K562 (cell line): ENCODE measurements around the gene EFNB3. TPM values are rescaled to one million over a fixed set of nuclear protein-coding genes. Genes with fewer than 3 reads are reported as not detected.

Experiments
- ATAC-seq: fragments of 200-7000 bp; cut with Tn5 transposase; 3 replicates; pipeline ENCODE4 v1.9.1; 2020; ENCODE audit warnings: moderate library complexity
- BruUV-seq: library from RNA; stranded (reverse); fragments of 400-500 nt; replicated peaks from 2 replicates; lab custom pipeline; 2021; lab: Mats Ljungman, UMichigan
- CTCF ChIA-PET: fragments of 300-600 bp; formaldehyde crosslinking; extraction: SDS; loops from one replicate; lab custom pipeline; 2021; ENCODE audit warnings: low intra/inter-chr PET ratio; lab: Yijun Ruan, JAX
- POLR2A ChIA-PET: fragments of 300-600, 350-650 bp; sonication (Branson Sonifier 250); formaldehyde crosslinking; extraction: SDS; loops from one replicate; lab custom pipeline; 2021; ENCODE audit warnings: antibody characterized with exemption, inconsistent platforms; lab: Yijun Ruan, JAX
- DNase-seq, 4 experiments: peaks; one replicate each; pipeline versions ENCODE4 v3.0.0 to v3.0.0-alpha.2; 2011 to 2018; ENCODE audit warnings: low spot score in 3 of 4, mixed read lengths in 3 of 4; ENCODE audit errors: extremely low read depth in 1 of 4
- FAIRE-seq: peaks from 2 replicates; lab custom pipeline; 2011; peaks lifted over from hg19 to GRCh38; lab: Jason Lieb, UNC
- H2AFZ ChIP-seq: 2 replicates; pipeline ENCODE4 v1.6.0; 2011; ENCODE audit warnings: low read depth, low read length, control low read depth, inconsistent platforms
- H3K27ac ChIP-seq: fragments of 200-600 bp; 3 replicates; pipeline ENCODE4 v1.8.0; 2011; ENCODE audit warnings: low read depth, mild to moderate bottlenecking, control low read depth, inconsistent platforms, low read length, moderate library complexity, mixed read lengths; ENCODE audit errors: extremely low read depth
- H3K27me3 ChIP-seq, 2 experiments: fragments of 300-600 bp in 1 of 2; 2 replicates in 1 of 2; 3 replicates in 1 of 2; pipeline versions ENCODE4 v1.6.0 to v1.8.0; 2011; ENCODE audit warnings: inconsistent platforms in 2 of 2, low read length in 2 of 2, mild to moderate bottlenecking in 1 of 2, mixed read lengths in 1 of 2, moderate library complexity in 1 of 2; ENCODE audit not compliant: control insufficient read depth in 2 of 2, insufficient read depth in 2 of 2
- H3K36me3 ChIP-seq: fragments of 300-600 bp; 3 replicates; pipeline ENCODE4 v1.8.0; 2011; ENCODE audit warnings: mild to moderate bottlenecking, low read length, inconsistent platforms; ENCODE audit not compliant: control insufficient read depth, insufficient read depth
- H3K4me1 ChIP-seq, 2 experiments: fragments of 200-600 bp in 1 of 2; replicated peaks in 1 of 2; 2 replicates in 1 of 2; 3 replicates in 1 of 2; pipeline versions ENCODE4 v1.5.1 to v1.8.0; 2011; ENCODE audit warnings: inconsistent platforms in 2 of 2, low read length in 2 of 2, mild to moderate bottlenecking in 1 of 2, mixed read lengths in 1 of 2, moderate library complexity in 1 of 2; ENCODE audit not compliant: control insufficient read depth in 2 of 2, insufficient read depth in 2 of 2
- H3K4me2 ChIP-seq: 2 replicates; pipeline ENCODE4 v1.6.1; 2011; ENCODE audit warnings: low read length, control low read depth, inconsistent platforms, mixed read lengths; ENCODE audit not compliant: insufficient read depth
- H3K4me3 ChIP-seq: fragments of 200-600 bp; sonication (generic), shearing (Covaris generic); 2 replicates; pipeline ENCODE4 v1.5.1; 2016; ENCODE audit warnings: control low read depth, inconsistent platforms
- H3K79me2 ChIP-seq: fragments of 200-600 bp; 3 replicates; pipeline ENCODE4 v1.8.0; 2011; ENCODE audit warnings: low read length, inconsistent platforms; ENCODE audit not compliant: control insufficient read depth, insufficient read depth
- H3K9ac ChIP-seq, 2 experiments: 2 replicates each; pipeline versions ENCODE4 v1.6.0 to v1.6.1; 2011; ENCODE audit warnings: low read depth in 2 of 2, low read length in 2 of 2, control low read depth in 1 of 2, inconsistent platforms in 1 of 2, mild to moderate bottlenecking in 1 of 2, mixed read lengths in 1 of 2; ENCODE audit not compliant: insufficient read depth in 1 of 2
- H3K9me1 ChIP-seq: one replicate; pipeline ENCODE4 v1.6.0; 2011; ENCODE audit warnings: inconsistent platforms, mild to moderate bottlenecking, low read length, moderate library complexity; ENCODE audit not compliant: control insufficient read depth, insufficient read depth
- H3K9me3 ChIP-seq: replicated peaks from 2 replicates; pipeline ENCODE4 v1.5.1; 2011; ENCODE audit warnings: low read depth, low read length, inconsistent platforms; ENCODE audit not compliant: control insufficient read depth, insufficient read depth
- H4K20me1 ChIP-seq: replicated peaks from 2 replicates; pipeline ENCODE4 v1.6.1; 2011; ENCODE audit warnings: low read length, inconsistent platforms, mixed read lengths; ENCODE audit not compliant: control insufficient read depth, insufficient read depth
- NRF1 ChIP-seq, 2 experiments: fragments of 450-650 bp; IDR thresholded peaks in 1 of 2; conservative IDR thresholded peaks in 1 of 2; 2 replicates each; pipeline ENCODE4 v1.6.1; 2014; ENCODE audit warnings: mild to moderate bottlenecking in 2 of 2
- RNF219 ChIP-seq: fragments of 250-450 bp; sonication (Bioruptor Pico); IDR thresholded peaks from 2 replicates; pipeline ENCODE4 v1.5.0; 2022; ENCODE audit warnings: mild to moderate bottlenecking
- WGBS: fragments of 100-300 bp; shearing (Covaris generic); methylation state at CpG from one replicate; pipeline ENCODE4 v1.1.6; 2016; ENCODE audit warnings: low coverage, mixed read lengths; ENCODE audit not compliant: insufficient coverage; ENCODE audit errors: missing lambda C conversion rate; 5-methylcytosine and 5-hydroxymethylcytosine counted together
- in situ Hi-C: fragments of 300-500 bp; cut with MboI; formaldehyde crosslinking; loops from 4 replicates; pipeline ENCODE4 v1.15.0; 2018; ENCODE audit warnings: inconsistent platforms, mixed read lengths
- intact Hi-C: fragments of 100-400 bp; cut with micrococcal nuclease; formaldehyde crosslinking; loops from 2 replicates; pipeline ENCODE4 v1.14.2; 2022
- polyA plus RNA-seq, 8 experiments: library from polyadenylated mRNA; depleted of rRNA in 4 of 8; stranded (reverse) in 5 of 8; unstranded in 3 of 8; fragments of >200 nt; fragmentation: Nextera tagmentation in 2 of 8; fragmentation: Illumina TruSeq in 1 of 8; extraction: Ambion mirVana in 2 of 8; extraction: Trizol in 1 of 8; gene quantifications; 2 replicates each; pipeline versions ENCODE4 v1.2.1 to v1.2.3, GENCODE V29; 2011 to 2014; ENCODE audit warnings: inconsistent platforms in 1 of 8, missing spikeins in 1 of 8
- total RNA-seq, 7 experiments: library from RNA; depleted of rRNA in 6 of 7; stranded (reverse); fragments of >200 nt in 6 of 7; fragmentation: Illumina TruSeq in 2 of 7; extraction: Trizol in 2 of 7; gene quantifications; 2 replicates each; pipeline versions ENCODE4 v1.2.1 to v1.2.3, GENCODE V29; 2011 to 2021; ENCODE audit warnings: low replicate concordance in 1 of 7

Gene EFNB3
- total and polyA plus RNA-seq, 9 of the 15 experiments (the other 6 are each of a cell fraction or from before 2014, with no cell fraction given), result not detected

- Histone ChIP-seq H4K20me1 (0 out of 2 replicates have a peak, but pooled peaks cover 3% of the 10 kb centered on the region), H3K9ac (no peak overlapping the region), H3K9me1 (no peaks in the 10 kb centered on the region), H3K4me1 (peaks cover 0 to 4% of the 10 kb centered on the region in 2 experiments; a peak in 3 of 5 replicates), H3K27ac (no peak overlapping the region), H2AFZ (no peak overlapping the region), H3K9me3 (no peaks in the 10 kb centered on the region), H3K27me3 (peaks cover 15 to 39% of the 10 kb centered on the region in 2 experiments; a peak in 4 of 5 replicates), H3K79me2 (no peaks in the 10 kb centered on the region), H3K36me3 (no peaks in the 10 kb centered on the region), H3K4me3 (no peak overlapping the region), H3K4me2 (peak overlapping the region; percentile 49; the same call in 1 of the 2 replicates)
- intact Hi-C loops (loop anchor here (1.0 to 10.0 kb wide), 6 partner anchors 80 to 315 kb away; partner anchors contain the start of genes CYB5D1, NAA38 and TMEM88), in situ Hi-C loops (loop anchor here (10.0 kb wide), 1 partner anchor 242 kb away; no protein-coding TSS in a partner anchor)
- no TSS peak for BruUV-seq
- WGBS, result 4% methylated on average over 6 of the region's 10 CpGs
- DNase-seq (peak; percentile 23 to 44 (median 40)), FAIRE-seq (no peak), ATAC-seq (peak; percentile 60; the same call in 2 of the 3 replicates)
- CTCF ChIA-PET, result interaction anchor here (0.7 to 2.3 kb wide), 8 partner anchors 80 to 317 kb away, joined by 3 to 12 read pairs (median 6); partner anchors contain the start of genes CYB5D1 and NAA38
- POLR2A ChIA-PET, result no interaction called here
- TF ChIP-seq RNF219 (CRISPR knock-in tag), result no peak
- TF ChIP-seq NRF1 (conservative IDR thresholded peaks at IDR 0.05 in 1 of 2, IDR thresholded peaks at IDR 0.05 in 1 of 2), result peak; percentile 77 to 81
These were observed 37.7 kb downstream of the EFNB3 start for GRCh38 chr17:7742729-7743128.
